ENCODE data around the gene GLI3. TPM values are rescaled to one million over a fixed set of nuclear protein-coding genes. Genes with fewer than 3 reads are reported as not detected.
A peak's percentile ranks its signal among the peaks of the same experiment; 100 is the strongest.

Gene GLI3
- total and polyA plus RNA-seq, 2 donors (not counting 1 experiment from before 2014, with no cell fraction given): 6.4 to 6.5 TPM

- Histone ChIP-seq H3K9me3 (ENCODE audit: control insufficient read depth, insufficient read depth, low read depth, low read length) (no peaks in the 10 kb centered on the region), H3K79me2 (ENCODE audit: control insufficient read depth, insufficient read depth, low read length) (no peaks in the 10 kb centered on the region), H2AFZ (ENCODE audit: low read length) (no peak overlapping the region), H3K4me2 (ENCODE audit: extremely low read depth, insufficient read depth, low read length) (no peak overlapping the region), H3K27ac (ENCODE audit: insufficient read depth, low read length) (no peak overlapping the region), H3K4me3 (replicated peaks in 1 of 4; ENCODE audit: control extremely low read depth in 1 of 4, insufficient read depth in 1 of 4, low read depth in 3 of 4, low read length in 4 of 4) (no peak overlapping the region), H3K27me3 (ENCODE audit: control insufficient read depth, insufficient read depth, low read length) (no peaks in the 10 kb centered on the region), H3K36me3 (ENCODE audit: control insufficient read depth, insufficient read depth, low read length) (no peaks in the 10 kb centered on the region), H3K4me1 (ENCODE audit: control insufficient read depth, extremely low read depth, insufficient read depth, low read length) (no peaks in the 10 kb centered on the region), H3K9ac (ENCODE audit: insufficient read depth, low read length) (no peak overlapping the region), H4K20me1 (ENCODE audit: control insufficient read depth, extremely low read depth, insufficient read depth, low read length) (no peaks in the 10 kb centered on the region)
- TF ChIP-seq CTCF (conservative IDR thresholded peaks at IDR 0.05 in 1 of 2, IDR thresholded peaks at IDR 0.05 in 1 of 2; ENCODE audit: low read depth in 1 of 2, low read length in 2 of 2): no peak
- peak; percentile 80 to 91 for DNase-seq (ENCODE audit: low read depth in 2 of 2)
Measured at GRCh38 chr7:42262964-42263363, 26.0 kb upstream of the GLI3 start.

GRCh38 chr7:42254217-42254616, 17.2 kb upstream of the GLI3 start:
- Histone ChIP-seq H3K9ac (ENCODE audit: insufficient read depth, low read length) (no peak overlapping the region), H3K9me3 (ENCODE audit: control insufficient read depth, insufficient read depth, low read depth, low read length) (no peaks in the 10 kb centered on the region), H3K27me3 (ENCODE audit: control insufficient read depth, insufficient read depth, low read length) (no peaks in the 10 kb centered on the region), H2AFZ (ENCODE audit: low read length) (no peak overlapping the region), H3K4me3 (replicated peaks in 1 of 4; ENCODE audit: control extremely low read depth in 1 of 4, insufficient read depth in 1 of 4, low read depth in 3 of 4, low read length in 4 of 4) (no peak overlapping the region), H3K4me1 (ENCODE audit: control insufficient read depth, extremely low read depth, insufficient read depth, low read length) (no peaks in the 10 kb centered on the region), H4K20me1 (ENCODE audit: control insufficient read depth, extremely low read depth, insufficient read depth, low read length) (no peaks in the 10 kb centered on the region), H3K27ac (ENCODE audit: insufficient read depth, low read length) (no peak overlapping the region), H3K79me2 (ENCODE audit: control insufficient read depth, insufficient read depth, low read length) (no peaks in the 10 kb centered on the region), H3K36me3 (ENCODE audit: control insufficient read depth, insufficient read depth, low read length) (no peaks in the 10 kb centered on the region), H3K4me2 (ENCODE audit: extremely low read depth, insufficient read depth, low read length) (no peak overlapping the region)
- peak in 1 of 2 donors; percentile 72 for DNase-seq (ENCODE audit: low read depth in 2 of 2)
- TF ChIP-seq CTCF (conservative IDR thresholded peaks at IDR 0.05 in 1 of 2, IDR thresholded peaks at IDR 0.05 in 1 of 2; ENCODE audit: low read depth in 1 of 2, low read length in 2 of 2): no peak
- no peak for TF ChIP-seq EZH2 (IDR thresholded peaks at IDR 0.05; ENCODE audit: low read length, missing control alignments)

GRCh38 chr7:42253316-42253715, 16.3 kb upstream of the GLI3 start:
- Histone ChIP-seq H3K79me2 (ENCODE audit: control insufficient read depth, insufficient read depth, low read length) (no peaks in the 10 kb centered on the region), H3K4me1 (ENCODE audit: control insufficient read depth, extremely low read depth, insufficient read depth, low read length) (no peaks in the 10 kb centered on the region), H3K4me2 (ENCODE audit: extremely low read depth, insufficient read depth, low read length) (no peak overlapping the region), H3K9me3 (ENCODE audit: control insufficient read depth, insufficient read depth, low read depth, low read length) (no peaks in the 10 kb centered on the region), H2AFZ (ENCODE audit: low read length) (no peak overlapping the region), H3K4me3 (replicated peaks in 1 of 4; ENCODE audit: control extremely low read depth in 1 of 4, insufficient read depth in 1 of 4, low read depth in 3 of 4, low read length in 4 of 4) (no peak overlapping the region), H3K27ac (ENCODE audit: insufficient read depth, low read length) (no peak overlapping the region), H3K27me3 (ENCODE audit: control insufficient read depth, insufficient read depth, low read length) (no peaks in the 10 kb centered on the region), H4K20me1 (ENCODE audit: control insufficient read depth, extremely low read depth, insufficient read depth, low read length) (no peaks in the 10 kb centered on the region), H3K36me3 (ENCODE audit: control insufficient read depth, insufficient read depth, low read length) (no peaks in the 10 kb centered on the region), H3K9ac (ENCODE audit: insufficient read depth, low read length) (no peak overlapping the region)
- peak in 1 of 2 donors; percentile 13 for DNase-seq (ENCODE audit: low read depth in 2 of 2)
- no peak for TF ChIP-seq CTCF (conservative IDR thresholded peaks at IDR 0.05 in 1 of 2, IDR thresholded peaks at IDR 0.05 in 1 of 2; ENCODE audit: low read depth in 1 of 2, low read length in 2 of 2)
- TF ChIP-seq EZH2 (IDR thresholded peaks at IDR 0.05; ENCODE audit: low read length, missing control alignments): no peak

Measured in fibroblast of lung (primary cell).